Measurements from ENCODE around the gene PCK2.

The PCK2 gene

DNA sequence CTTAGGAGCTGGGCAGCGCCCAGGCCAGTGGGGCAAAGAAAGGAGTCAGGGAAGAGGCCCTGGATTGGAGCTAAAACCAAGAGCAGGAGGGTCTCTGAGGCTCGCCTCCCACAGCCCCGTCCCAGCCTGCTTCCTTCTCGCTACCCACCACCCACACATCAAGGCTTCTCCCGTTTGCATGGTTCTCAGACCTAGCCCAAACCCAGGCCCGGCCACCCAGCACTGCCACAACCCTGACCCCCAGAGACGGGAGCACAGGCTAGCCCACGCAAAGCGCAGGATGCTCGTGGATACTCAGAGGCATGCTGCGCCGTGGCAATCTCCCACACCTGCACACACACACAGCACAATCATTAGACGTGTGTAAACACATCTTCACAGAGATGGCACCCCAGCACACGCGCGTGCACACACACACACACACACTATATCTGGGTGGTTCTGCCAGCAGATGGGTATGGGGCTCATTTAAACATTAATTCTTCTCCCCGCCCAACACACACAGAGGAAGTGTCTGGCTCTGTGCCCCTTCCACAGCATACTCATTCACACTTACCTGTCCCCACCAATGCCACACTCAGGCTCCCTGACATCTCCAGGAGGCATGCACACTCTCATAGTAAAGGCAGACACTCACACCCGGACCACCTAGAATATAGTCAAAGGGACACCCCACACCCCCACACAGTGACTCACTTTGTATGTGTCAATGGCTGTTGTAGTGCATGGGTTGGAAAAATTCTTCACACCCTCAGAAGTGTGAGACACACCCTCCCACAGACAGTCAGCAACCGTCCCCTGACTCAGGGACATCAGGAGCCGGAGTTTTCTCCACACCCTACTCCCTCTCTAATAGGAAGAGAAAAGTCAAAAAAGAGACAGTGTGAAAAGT lies 41.2 kb upstream of the PCK2 start:
- TF ChIP-seq, protein P1, sequence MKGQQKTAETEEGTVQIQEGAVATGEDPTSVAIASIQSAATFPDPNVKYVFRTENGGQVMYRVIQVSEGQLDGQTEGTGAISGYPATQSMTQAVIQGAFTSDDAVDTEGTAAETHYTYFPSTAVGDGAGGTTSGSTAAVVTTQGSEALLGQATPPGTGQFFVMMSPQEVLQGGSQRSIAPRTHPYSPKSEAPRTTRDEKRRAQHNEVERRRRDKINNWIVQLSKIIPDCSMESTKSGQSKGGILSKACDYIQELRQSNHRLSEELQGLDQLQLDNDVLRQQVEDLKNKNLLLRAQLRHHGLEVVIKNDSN (IDR thresholded peaks at IDR 0.05), result no peak
- TF ChIP-seq TAF1 (IDR thresholded peaks at IDR 0.05; ENCODE audit: low read depth), result no peak
- no peak for TF ChIP-seq NFIC (IDR thresholded peaks at IDR 0.05)
- TF ChIP-seq, protein P2, sequence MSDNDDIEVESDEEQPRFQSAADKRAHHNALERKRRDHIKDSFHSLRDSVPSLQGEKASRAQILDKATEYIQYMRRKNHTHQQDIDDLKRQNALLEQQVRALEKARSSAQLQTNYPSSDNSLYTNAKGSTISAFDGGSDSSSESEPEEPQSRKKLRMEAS (IDR thresholded peaks at IDR 0.05), result no peak
- TF ChIP-seq, protein P3, sequence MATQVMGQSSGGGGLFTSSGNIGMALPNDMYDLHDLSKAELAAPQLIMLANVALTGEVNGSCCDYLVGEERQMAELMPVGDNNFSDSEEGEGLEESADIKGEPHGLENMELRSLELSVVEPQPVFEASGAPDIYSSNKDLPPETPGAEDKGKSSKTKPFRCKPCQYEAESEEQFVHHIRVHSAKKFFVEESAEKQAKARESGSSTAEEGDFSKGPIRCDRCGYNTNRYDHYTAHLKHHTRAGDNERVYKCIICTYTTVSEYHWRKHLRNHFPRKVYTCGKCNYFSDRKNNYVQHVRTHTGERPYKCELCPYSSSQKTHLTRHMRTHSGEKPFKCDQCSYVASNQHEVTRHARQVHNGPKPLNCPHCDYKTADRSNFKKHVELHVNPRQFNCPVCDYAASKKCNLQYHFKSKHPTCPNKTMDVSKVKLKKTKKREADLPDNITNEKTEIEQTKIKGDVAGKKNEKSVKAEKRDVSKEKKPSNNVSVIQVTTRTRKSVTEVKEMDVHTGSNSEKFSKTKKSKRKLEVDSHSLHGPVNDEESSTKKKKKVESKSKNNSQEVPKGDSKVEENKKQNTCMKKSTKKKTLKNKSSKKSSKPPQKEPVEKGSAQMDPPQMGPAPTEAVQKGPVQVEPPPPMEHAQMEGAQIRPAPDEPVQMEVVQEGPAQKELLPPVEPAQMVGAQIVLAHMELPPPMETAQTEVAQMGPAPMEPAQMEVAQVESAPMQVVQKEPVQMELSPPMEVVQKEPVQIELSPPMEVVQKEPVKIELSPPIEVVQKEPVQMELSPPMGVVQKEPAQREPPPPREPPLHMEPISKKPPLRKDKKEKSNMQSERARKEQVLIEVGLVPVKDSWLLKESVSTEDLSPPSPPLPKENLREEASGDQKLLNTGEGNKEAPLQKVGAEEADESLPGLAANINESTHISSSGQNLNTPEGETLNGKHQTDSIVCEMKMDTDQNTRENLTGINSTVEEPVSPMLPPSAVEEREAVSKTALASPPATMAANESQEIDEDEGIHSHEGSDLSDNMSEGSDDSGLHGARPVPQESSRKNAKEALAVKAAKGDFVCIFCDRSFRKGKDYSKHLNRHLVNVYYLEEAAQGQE (IDR thresholded peaks at IDR 0.05; ENCODE audit: low read depth), result no peak
- TF ChIP-seq EGR1 (IDR thresholded peaks at IDR 0.05), result no peak
- no peak for TF ChIP-seq YY1 (IDR thresholded peaks at IDR 0.05; ENCODE audit: low read depth)
- no peak for TF ChIP-seq TCF12 (IDR thresholded peaks at IDR 0.05; ENCODE audit: low read depth)
- no peak for TF ChIP-seq EP300 (IDR thresholded peaks at IDR 0.05; ENCODE audit: borderline replicate concordance)
- no peak for TF ChIP-seq RAD21 (IDR thresholded peaks at IDR 0.05; ENCODE audit: low read depth)
- TF ChIP-seq TEAD4 (IDR thresholded peaks at IDR 0.05), result no peak
- no peak for TF ChIP-seq FOXM1 (IDR thresholded peaks at IDR 0.05; ENCODE audit: borderline replicate concordance, low read depth)
- TF ChIP-seq CEBPB (IDR thresholded peaks at IDR 0.05), result no peak
- TF ChIP-seq ZBTB7A (IDR thresholded peaks at IDR 0.05; ENCODE audit: low read depth), result no peak
- no peak for TF ChIP-seq CREB1 (IDR thresholded peaks at IDR 0.05; ENCODE audit: low read depth)

DNA sequence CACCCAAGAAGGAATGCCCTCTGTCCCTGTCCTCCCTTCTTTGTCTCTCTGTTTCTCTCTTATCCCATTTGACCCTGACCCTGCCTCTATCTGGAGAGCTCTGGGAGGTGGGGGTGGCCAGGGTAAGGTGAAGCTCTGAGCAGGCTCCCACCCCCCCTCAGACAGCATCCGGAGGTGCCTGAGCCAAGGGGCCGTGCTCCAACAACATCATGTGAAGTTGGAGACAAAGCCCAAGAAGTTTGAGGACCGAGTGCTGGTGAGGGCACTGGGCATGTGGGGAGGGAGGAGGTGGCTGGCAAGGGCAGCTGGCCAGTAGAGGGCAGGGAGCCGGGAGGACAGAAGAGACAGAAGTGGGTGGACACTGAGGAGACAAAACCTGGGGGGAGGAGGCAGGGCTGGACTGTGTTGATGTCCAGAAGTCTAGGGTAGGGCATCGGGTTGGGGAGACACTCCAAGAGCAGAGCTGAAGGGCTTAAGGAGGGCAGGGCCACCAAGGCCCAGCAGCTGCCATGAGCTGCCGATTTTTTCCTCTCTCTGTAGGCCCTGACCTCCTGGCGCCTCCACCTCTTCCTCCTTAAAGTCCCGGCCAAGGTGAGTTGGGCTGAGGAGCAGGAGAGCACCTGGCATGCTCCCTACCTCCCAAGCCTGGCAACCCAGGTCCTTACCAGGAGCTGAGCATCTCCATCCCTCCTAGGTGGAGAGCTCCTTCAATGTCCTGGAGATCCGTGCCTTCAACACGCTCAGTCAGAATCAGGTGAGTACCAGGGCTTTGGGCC lies 40.4 kb upstream of the PCK2 start:
- no peak for TF ChIP-seq NFIC (IDR thresholded peaks at IDR 0.05)
- TF ChIP-seq CEBPB (IDR thresholded peaks at IDR 0.05), result no peak
- TF ChIP-seq TEAD4 (IDR thresholded peaks at IDR 0.05), result no peak
- TF ChIP-seq, protein P3 (IDR thresholded peaks at IDR 0.05; ENCODE audit: low read depth), result no peak
- TF ChIP-seq CREB1 (IDR thresholded peaks at IDR 0.05; ENCODE audit: low read depth), result no peak
- TF ChIP-seq, protein P2 (IDR thresholded peaks at IDR 0.05), result no peak
- TF ChIP-seq FOXM1 (IDR thresholded peaks at IDR 0.05; ENCODE audit: borderline replicate concordance, low read depth), result no peak
- no peak for TF ChIP-seq RAD21 (IDR thresholded peaks at IDR 0.05; ENCODE audit: low read depth)
- no peak for TF ChIP-seq EGR1 (IDR thresholded peaks at IDR 0.05)

DNA sequence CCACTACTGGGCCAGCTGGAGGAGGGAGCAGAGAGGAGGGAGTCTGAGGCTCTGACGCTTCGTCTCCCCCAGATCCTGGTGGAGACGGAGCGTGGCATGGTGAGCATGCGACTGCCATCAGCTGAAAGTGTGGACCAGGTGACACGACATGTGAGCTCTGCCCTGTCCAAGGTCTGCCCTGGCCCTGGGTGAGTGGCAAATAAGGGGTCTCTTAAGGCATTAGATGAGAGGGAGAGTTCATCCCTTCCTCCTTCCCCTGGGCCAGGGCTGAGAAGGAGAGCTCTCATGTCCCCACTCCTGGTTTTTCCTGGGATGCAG lies 39.8 kb upstream of the PCK2 start:
- TF ChIP-seq, protein P1 (IDR thresholded peaks at IDR 0.05), result no peak
- TF ChIP-seq, protein P3 (IDR thresholded peaks at IDR 0.05; ENCODE audit: low read depth), result no peak
- TF ChIP-seq TAF1 (IDR thresholded peaks at IDR 0.05; ENCODE audit: low read depth) (no peak), TCF12 (IDR thresholded peaks at IDR 0.05; ENCODE audit: low read depth) (no peak), CEBPB (IDR thresholded peaks at IDR 0.05) (no peak), RAD21 (IDR thresholded peaks at IDR 0.05; ENCODE audit: low read depth) (no peak), NFIC (IDR thresholded peaks at IDR 0.05) (no peak), FOXM1 (IDR thresholded peaks at IDR 0.05; ENCODE audit: borderline replicate concordance, low read depth) (no peak), ZBTB7A (IDR thresholded peaks at IDR 0.05; ENCODE audit: low read depth) (no peak), YY1 (IDR thresholded peaks at IDR 0.05; ENCODE audit: low read depth) (no peak), EP300 (IDR thresholded peaks at IDR 0.05; ENCODE audit: borderline replicate concordance) (no peak), EGR1 (IDR thresholded peaks at IDR 0.05) (no peak)
- TF ChIP-seq, protein P2 (IDR thresholded peaks at IDR 0.05), result no peak
